Neural cell (in vitro differentiated cells): ENCODE measurements around the gene ERP27. TPM values are rescaled to one million over a fixed set of nuclear protein-coding genes. Genes with fewer than 3 reads are reported as not detected.

ENCODE experiments used
- H2AFZ ChIP-seq: fragments of 200-600, 300-800 bp; sonication (generic), shearing (Covaris generic); 2 replicates; pipeline ENCODE4 v1.6.0; 2014; ENCODE audit warnings: low read depth, mild to moderate bottlenecking, antibody characterized with exemption, low read length, moderate library complexity
- H3F3A ChIP-seq: fragments of 200-600 bp; shearing (Covaris generic); 2 replicates; pipeline ENCODE4 v1.6.1; 2016; ENCODE audit warnings: mild to moderate bottlenecking, moderate library complexity, mixed read lengths, antibody characterized with exemption, low read length; ENCODE audit not compliant: insufficient read depth, poor library complexity, severe bottlenecking
- H3K27ac ChIP-seq: fragments of 200-600, 300-800 bp; sonication (generic), shearing (Covaris generic); 2 replicates; pipeline ENCODE4 v1.5.1; 2014; ENCODE audit warnings: mild to moderate bottlenecking, low read length, moderate library complexity
- H3K27me3 ChIP-seq: fragments of 300-800, 200-600 bp; sonication (generic), shearing (Covaris generic); 2 replicates; pipeline ENCODE4 v1.6.0; 2014; ENCODE audit warnings: mild to moderate bottlenecking, low read depth, low read length, moderate library complexity; ENCODE audit not compliant: insufficient read depth
- H3K36me3 ChIP-seq: fragments of 300-800, 200-600 bp; sonication (generic), shearing (Covaris generic); 2 replicates; pipeline ENCODE4 v1.5.1; 2014; ENCODE audit warnings: mild to moderate bottlenecking, antibody characterized with exemption, low read length, moderate library complexity; ENCODE audit not compliant: insufficient read depth
- H3K4me2 ChIP-seq: fragments of 300-800, 200-600 bp; sonication (generic), shearing (Covaris generic); 2 replicates; pipeline ENCODE4 v1.6.0; 2014; ENCODE audit warnings: mild to moderate bottlenecking, low read length
- H3K4me3 ChIP-seq: fragments of 300-800, 200-600 bp; sonication (generic), shearing (Covaris generic); 2 replicates; pipeline ENCODE4 v1.5.1; 2014; ENCODE audit warnings: mild to moderate bottlenecking, low read length, moderate library complexity
- H3K79me2 ChIP-seq: fragments of 200-600 bp; shearing (Covaris generic); replicated peaks from 2 replicates; pipeline ENCODE4 v1.6.0; 2014; ENCODE audit warnings: mild to moderate bottlenecking, low read length, moderate library complexity; ENCODE audit not compliant: insufficient read depth
- H3K9ac ChIP-seq: fragments of 300-800, 200-600 bp; sonication (generic), shearing (Covaris generic); 2 replicates; pipeline ENCODE4 v1.6.1; 2016; ENCODE audit warnings: mild to moderate bottlenecking, low read length, mixed read lengths
- H3K9me2 ChIP-seq: fragments of 200-600 bp; shearing (Covaris generic); 2 replicates; pipeline ENCODE4 v1.6.1; 2016; ENCODE audit warnings: mild to moderate bottlenecking, low read length, mixed read lengths; ENCODE audit not compliant: insufficient read depth
- H3K9me3 ChIP-seq: fragments of 200-600, 300-800 bp; sonication (generic), shearing (Covaris generic); 2 replicates; pipeline ENCODE4 v1.6.1; 2016; ENCODE audit warnings: mild to moderate bottlenecking, mixed run types, low read length, moderate library complexity, mixed read lengths
- H4K20me1 ChIP-seq: fragments of 200-600 bp; shearing (Covaris generic); 2 replicates; pipeline ENCODE4 v1.6.1; 2016; ENCODE audit warnings: mild to moderate bottlenecking, mixed run types; ENCODE audit not compliant: insufficient read depth
- EP300 ChIP-seq: fragments of 450-650 bp; conservative IDR thresholded peaks from 2 replicates; pipeline ENCODE4 v1.6.1; 2014; ENCODE audit warnings: antibody characterized with exemption, mild to moderate bottlenecking, moderate library complexity; ENCODE audit not compliant: poor library complexity, severe bottlenecking
- EZH2 ChIP-seq: fragments of 200-600, 300-800 bp; shearing (Covaris generic), sonication (generic); IDR thresholded peaks from 2 replicates; pipeline ENCODE4 v1.6.1; 2014; ENCODE audit warnings: antibody characterized with exemption, low read length, borderline replicate concordance, mild to moderate bottlenecking; ENCODE audit not compliant: insufficient read depth, poor library complexity, severe bottlenecking
- MXI1 ChIP-seq: fragments of 450-650 bp; conservative IDR thresholded peaks from 2 replicates; pipeline ENCODE4 v1.6.1; 2014; ENCODE audit warnings: antibody characterized with exemption, mild to moderate bottlenecking; ENCODE audit not compliant: poor library complexity, severe bottlenecking
- POLR2AphosphoS5 ChIP-seq: IDR thresholded peaks from 2 replicates; pipeline ENCODE4 v1.6.1; 2012
- RAD21 ChIP-seq: fragments of 450-650 bp; conservative IDR thresholded peaks from 2 replicates; pipeline ENCODE4 v1.6.1; 2014; ENCODE audit warnings: antibody characterized with exemption, mild to moderate bottlenecking, moderate library complexity
- SMC3 ChIP-seq: fragments of 450-650 bp; conservative IDR thresholded peaks from 2 replicates; pipeline ENCODE4 v1.6.1; 2014; ENCODE audit warnings: antibody characterized with exemption, mild to moderate bottlenecking, moderate library complexity; ENCODE audit not compliant: poor library complexity
- TAF1 ChIP-seq: IDR thresholded peaks from 2 replicates; pipeline ENCODE4 v1.6.1; 2012; ENCODE audit warnings: low read depth
- polyA plus RNA-seq: library from polyadenylated mRNA; depleted of rRNA; stranded (reverse); fragments of >200 nt; gene quantifications from 2 replicates; pipeline ENCODE4 v1.2.3, GENCODE V29; 2014
- TF ChIP-seq, protein P1 (sequence below): IDR thresholded peaks from 2 replicates; pipeline ENCODE4 v1.6.1; 2012; ENCODE audit warnings: borderline replicate concordance
- TF ChIP-seq, protein P2 (sequence below): fragments of 450-650 bp; IDR thresholded peaks from 2 replicates; pipeline ENCODE4 v1.5.1; 2014; ENCODE audit warnings: antibody characterized with exemption, mild to moderate bottlenecking, moderate library complexity; ENCODE audit not compliant: poor library complexity, severe bottlenecking

Gene ERP27
- polyA plus RNA-seq, 1 donor from 2014 or later = not detected

DNA sequence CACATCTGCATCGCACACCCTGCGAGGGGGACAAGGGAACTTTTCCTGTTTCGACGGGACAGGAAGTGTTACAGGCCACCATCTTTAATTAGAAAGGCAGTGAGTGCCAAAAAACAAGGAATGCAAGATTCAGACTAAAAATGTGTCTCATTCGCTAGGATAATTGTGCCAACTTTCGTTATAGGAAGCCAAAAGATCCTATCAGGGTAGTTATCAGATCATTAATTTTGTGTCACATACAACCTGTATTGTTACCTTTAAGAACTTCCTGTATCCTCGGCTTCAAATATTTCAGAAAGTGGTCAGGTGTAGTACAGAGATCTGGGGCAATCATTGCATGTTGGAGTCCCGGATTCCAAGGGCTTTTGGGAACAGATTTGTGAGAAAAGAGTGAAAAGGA lies 33.5 kb downstream of the ERP27 start:
- no peaks in the 10 kb centered on the region for H4K20me1 ChIP-seq
- no peaks in the 10 kb centered on the region for H3K9me2 ChIP-seq
- no peak overlapping the region for H2AFZ ChIP-seq
- no peaks in the 10 kb centered on the region for H3K36me3 ChIP-seq
- no peaks in the 10 kb centered on the region for H3K9me3 ChIP-seq
- H3K27ac ChIP-seq = no peak overlapping the region
- no peaks in the 10 kb centered on the region for H3K27me3 ChIP-seq
- H3K9ac ChIP-seq = no peak overlapping the region
- TF ChIP-seq, protein P1, sequence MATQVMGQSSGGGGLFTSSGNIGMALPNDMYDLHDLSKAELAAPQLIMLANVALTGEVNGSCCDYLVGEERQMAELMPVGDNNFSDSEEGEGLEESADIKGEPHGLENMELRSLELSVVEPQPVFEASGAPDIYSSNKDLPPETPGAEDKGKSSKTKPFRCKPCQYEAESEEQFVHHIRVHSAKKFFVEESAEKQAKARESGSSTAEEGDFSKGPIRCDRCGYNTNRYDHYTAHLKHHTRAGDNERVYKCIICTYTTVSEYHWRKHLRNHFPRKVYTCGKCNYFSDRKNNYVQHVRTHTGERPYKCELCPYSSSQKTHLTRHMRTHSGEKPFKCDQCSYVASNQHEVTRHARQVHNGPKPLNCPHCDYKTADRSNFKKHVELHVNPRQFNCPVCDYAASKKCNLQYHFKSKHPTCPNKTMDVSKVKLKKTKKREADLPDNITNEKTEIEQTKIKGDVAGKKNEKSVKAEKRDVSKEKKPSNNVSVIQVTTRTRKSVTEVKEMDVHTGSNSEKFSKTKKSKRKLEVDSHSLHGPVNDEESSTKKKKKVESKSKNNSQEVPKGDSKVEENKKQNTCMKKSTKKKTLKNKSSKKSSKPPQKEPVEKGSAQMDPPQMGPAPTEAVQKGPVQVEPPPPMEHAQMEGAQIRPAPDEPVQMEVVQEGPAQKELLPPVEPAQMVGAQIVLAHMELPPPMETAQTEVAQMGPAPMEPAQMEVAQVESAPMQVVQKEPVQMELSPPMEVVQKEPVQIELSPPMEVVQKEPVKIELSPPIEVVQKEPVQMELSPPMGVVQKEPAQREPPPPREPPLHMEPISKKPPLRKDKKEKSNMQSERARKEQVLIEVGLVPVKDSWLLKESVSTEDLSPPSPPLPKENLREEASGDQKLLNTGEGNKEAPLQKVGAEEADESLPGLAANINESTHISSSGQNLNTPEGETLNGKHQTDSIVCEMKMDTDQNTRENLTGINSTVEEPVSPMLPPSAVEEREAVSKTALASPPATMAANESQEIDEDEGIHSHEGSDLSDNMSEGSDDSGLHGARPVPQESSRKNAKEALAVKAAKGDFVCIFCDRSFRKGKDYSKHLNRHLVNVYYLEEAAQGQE = no peak
- TF ChIP-seq RAD21 = no peak
- TF ChIP-seq TAF1 = no peak
- no peak for TF ChIP-seq EP300
- TF ChIP-seq, protein P2, sequence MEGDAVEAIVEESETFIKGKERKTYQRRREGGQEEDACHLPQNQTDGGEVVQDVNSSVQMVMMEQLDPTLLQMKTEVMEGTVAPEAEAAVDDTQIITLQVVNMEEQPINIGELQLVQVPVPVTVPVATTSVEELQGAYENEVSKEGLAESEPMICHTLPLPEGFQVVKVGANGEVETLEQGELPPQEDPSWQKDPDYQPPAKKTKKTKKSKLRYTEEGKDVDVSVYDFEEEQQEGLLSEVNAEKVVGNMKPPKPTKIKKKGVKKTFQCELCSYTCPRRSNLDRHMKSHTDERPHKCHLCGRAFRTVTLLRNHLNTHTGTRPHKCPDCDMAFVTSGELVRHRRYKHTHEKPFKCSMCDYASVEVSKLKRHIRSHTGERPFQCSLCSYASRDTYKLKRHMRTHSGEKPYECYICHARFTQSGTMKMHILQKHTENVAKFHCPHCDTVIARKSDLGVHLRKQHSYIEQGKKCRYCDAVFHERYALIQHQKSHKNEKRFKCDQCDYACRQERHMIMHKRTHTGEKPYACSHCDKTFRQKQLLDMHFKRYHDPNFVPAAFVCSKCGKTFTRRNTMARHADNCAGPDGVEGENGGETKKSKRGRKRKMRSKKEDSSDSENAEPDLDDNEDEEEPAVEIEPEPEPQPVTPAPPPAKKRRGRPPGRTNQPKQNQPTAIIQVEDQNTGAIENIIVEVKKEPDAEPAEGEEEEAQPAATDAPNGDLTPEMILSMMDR = no peak
- TF ChIP-seq SMC3 = no peak
- TF ChIP-seq EZH2 = no peak
- TF ChIP-seq MXI1 = no peak
- no peak for TF ChIP-seq POLR2AphosphoS5
- H3K4me2 ChIP-seq = no peak overlapping the region
- no peak overlapping the region for H3K4me3 ChIP-seq
- no peaks in the 10 kb centered on the region for H3F3A ChIP-seq
- H3K79me2 ChIP-seq = no peaks in the 10 kb centered on the region

DNA sequence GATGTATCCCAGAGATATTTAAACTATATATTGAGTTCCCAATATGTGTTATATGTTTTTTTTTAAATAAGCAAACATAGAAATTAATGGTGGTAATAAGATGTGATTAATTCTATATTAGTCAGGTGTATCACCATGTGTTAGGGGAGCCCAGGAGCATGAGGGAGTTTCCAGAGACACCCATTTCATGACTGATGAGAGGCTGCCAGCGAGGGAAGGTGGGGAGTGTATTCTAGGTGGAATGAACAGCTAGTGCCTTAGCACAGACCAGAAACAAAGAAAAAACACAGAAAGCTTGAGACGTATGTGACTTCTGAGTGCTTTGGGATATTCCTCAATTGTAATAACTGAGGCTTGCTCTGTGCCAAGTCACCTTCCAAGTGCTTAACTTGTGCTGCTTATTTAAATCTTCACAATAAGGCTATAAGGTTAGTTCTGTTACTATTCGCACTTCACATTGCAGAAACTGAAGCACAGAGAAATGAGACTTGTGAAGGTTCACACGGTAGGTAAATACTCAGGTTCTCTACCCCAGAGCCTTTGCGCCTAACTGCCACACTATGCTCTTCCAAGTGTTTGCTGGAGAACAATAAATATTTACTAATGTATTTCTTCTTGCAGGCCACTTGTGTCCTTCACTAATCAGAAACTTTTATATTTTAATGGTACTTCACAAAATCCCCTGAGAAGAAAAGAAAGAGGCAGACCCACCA lies 34.8 kb downstream of the ERP27 start:
- no peak for TF ChIP-seq SMC3
- TF ChIP-seq TAF1 = no peak
- no peak for TF ChIP-seq EP300
- no peak for TF ChIP-seq RAD21
- no peak for TF ChIP-seq EZH2
- no peak for TF ChIP-seq POLR2AphosphoS5
- TF ChIP-seq MXI1 = no peak
- TF ChIP-seq, protein P2 = no peak
- TF ChIP-seq, protein P1 = no peak
- no peaks in the 10 kb centered on the region for H3K27me3 ChIP-seq

More for the DNA sequence above, 34.8 kb downstream of the ERP27 start:
- Histone ChIP-seq H3K36me3 (no peaks in the 10 kb centered on the region), H3F3A (no peaks in the 10 kb centered on the region), H2AFZ (no peak overlapping the region), H3K4me3 (no peak overlapping the region), H3K27ac (no peak overlapping the region), H3K9ac (no peak overlapping the region), H3K9me3 (no peaks in the 10 kb centered on the region), H3K9me2 (no peaks in the 10 kb centered on the region), H3K79me2 (no peaks in the 10 kb centered on the region), H3K4me2 (no peak overlapping the region), H4K20me1 (no peaks in the 10 kb centered on the region)
